NCI-H748 (cell line): ENCODE data around the gene NOPCHAP1.
A peak's percentile ranks its signal among the peaks of the same experiment; 100 is the strongest.
"Not testable (repeated sequence)": the region's sequence is repeated elsewhere in the genome, so short reads cannot be mapped to it uniquely, and the experiment has no call there.

Source experiments
- DNase-seq: peaks from one replicate; lab custom pipeline; 2025; ENCODE audit not compliant: unreplicated experiment; lab: John Stamatoyannopoulos, UW

The NOPCHAP1 gene

DNA sequence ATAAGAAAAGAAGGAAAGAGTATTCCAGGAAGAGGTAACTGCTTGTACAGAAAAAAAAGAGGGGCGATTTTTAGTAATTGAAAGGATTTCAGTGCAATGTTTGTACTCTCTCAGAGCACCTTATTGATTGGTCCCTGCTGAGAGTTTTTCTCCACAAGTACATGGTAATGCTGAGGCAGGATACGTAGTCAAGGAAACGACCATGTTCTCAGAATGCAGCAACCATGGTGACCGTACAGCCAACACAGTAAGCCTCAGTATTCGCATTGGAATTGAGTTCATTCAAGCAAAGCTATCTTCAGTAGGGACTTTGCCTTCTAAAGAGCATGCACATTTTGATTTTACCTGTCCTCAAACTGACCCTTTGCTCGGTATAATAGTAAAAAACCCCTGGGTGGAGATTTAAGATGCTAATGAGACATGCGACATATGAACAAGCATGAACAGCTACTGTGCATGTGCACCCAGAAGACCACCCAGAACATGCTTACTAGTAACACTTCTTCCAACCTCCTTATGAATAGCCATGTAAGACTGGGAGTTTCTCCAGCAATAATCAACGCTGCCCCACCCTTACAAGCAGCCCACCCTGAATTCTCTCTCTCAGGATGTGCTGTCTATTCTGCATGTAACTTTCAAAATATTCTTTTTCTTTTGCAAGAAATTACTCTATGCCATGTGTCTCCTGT is 21.8 kb upstream of the NOPCHAP1 start:
- peak; percentile 90 for DNase-seq

GRCh38 chr12:104964856-104965205 is 21.3 kb upstream of the NOPCHAP1 start:
- DNase-seq, result no peak

GRCh38 chr12:104966677-104967076 is 19.4 kb upstream of the NOPCHAP1 start:
- no peak for DNase-seq

DNA sequence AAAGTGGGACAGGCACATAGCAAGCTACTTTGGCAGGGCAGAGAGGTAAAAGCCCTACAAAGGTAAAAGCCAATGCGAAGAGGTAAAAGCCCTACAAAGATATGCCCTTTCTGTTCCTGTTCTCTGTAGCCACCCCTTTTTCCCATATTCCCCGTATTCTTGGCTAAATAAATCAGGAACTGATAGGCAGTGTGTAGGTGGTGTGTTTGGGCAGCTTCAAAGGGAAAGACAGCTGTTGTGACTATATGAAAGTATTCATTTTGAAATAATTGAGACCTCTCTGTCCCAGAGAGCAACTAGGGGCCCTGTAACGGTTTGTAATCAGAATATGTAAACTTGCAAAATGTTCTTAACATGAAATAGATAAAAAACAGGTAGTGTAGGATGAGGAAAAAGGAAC is 16.8 kb upstream of the NOPCHAP1 start:
- no peak for DNase-seq

GRCh38 chr12:104971306-104971705 is 14.8 kb upstream of the NOPCHAP1 start:
- DNase-seq, result no peak

GRCh38 chr12:104973250-104973649 is 12.9 kb upstream of the NOPCHAP1 start:
- DNase-seq, result no peak

DNA sequence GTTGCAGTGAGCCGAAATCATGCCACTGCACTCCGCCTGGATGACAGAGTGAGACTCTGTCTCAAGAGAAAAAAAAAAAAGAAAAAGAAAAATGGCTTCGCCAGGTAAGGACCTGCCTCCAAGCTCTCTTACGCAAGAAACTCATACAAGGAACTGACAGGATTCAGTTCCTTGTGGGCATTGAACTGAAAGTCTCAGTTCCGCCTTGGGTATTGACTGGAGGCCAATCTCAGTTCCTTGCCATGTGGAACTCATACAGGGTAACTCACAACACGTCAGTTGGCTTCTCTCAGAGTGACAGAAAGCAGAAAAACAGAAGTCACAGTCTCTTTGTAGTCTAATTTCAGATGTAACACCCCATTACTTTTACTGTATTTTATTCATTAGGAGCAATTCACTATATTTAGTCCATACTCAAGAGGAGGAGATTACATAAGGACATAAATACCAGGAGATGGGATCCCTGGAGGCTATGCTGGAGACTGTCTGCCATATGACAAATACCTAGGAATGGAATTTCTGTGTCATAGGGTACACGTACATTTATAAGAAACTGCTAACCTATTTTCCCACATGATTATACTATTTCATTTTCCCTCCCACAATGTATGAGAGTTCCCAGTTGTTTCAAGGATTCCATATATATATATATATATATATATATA is 11.4 kb upstream of the NOPCHAP1 start:
- no peak for DNase-seq

GRCh38 chr12:104975587-104976343 is 10.4 kb upstream of the NOPCHAP1 start:
- no peak for DNase-seq

- DNase-seq, result no peak
These were observed 9.4 kb upstream of the NOPCHAP1 start for GRCh38 chr12:104976703-104977102.

GRCh38 chr12:104977688-104978087 is 8.4 kb upstream of the NOPCHAP1 start:
- not testable (repeated sequence) for DNase-seq

DNA sequence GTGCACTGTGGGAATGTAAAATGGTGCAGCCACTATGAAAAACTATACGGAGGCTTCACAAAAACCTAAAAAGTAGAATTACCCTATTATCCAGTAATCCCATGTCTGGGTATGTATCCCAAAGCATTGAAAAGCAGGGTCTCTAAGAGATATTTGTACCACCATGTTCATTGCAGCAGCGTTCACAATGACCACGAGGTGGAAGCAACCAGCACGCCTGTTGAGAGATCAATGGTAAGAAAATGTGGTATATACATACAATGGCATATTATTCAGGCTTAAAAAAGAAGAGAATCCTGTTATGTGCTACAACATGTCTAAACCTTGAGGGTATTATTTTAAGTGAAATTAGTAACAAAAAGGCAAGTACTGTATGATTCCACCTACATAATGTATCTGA is 910 bp upstream of the NOPCHAP1 start:
- DNase-seq, result peak; percentile 51

DNA sequence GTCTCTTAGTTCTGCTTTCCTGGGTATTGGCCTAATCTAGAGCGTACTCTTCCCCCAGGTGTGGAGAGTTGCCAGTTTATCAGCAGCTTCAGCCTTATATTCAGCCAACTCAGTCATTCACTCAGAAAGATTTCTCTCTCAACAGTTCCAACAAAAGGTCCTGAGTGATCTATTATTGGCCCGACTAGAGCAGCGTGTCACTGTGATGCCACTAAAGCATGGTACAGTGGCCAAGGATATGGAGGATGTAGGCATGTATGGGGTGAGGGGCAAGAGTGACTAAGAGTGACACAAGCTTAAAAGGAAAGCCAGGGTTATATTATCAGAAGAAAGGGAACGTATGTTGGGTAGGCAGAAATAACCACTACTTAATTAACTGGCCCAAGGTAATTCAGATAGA is 4.8 kb downstream of the NOPCHAP1 start:
- no peak for DNase-seq

DNA sequence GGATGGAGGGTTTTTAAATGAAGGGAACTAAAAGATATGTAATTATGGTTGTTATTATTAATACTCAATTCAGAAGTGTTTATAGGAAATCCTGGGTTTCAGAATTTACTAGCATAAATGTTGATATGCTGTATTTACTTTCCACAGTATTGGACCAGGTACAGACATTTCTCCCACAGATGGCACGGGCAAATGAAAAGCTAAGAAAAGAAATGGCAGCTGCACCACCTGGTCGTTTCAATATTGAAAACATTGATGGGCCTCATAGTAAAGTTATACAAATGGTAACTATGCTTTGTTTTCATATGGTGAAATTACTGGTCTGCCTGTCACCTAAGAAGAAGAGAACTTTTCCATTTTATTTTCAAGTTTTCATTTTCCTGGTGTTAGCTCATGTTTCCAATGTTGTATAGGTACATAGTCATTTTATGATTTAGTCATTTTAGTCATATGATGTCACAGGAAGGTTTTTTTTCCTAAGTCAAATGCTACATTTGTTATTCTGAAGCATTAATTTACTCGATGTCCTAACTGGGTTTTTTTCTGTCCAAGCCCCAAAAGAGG is 5.5 kb downstream of the NOPCHAP1 start:
- DNase-seq, result no peak

- DNase-seq, result no peak
These were observed 8.2 kb downstream of the NOPCHAP1 start for GRCh38 chr12:104994336-104994735.

DNA sequence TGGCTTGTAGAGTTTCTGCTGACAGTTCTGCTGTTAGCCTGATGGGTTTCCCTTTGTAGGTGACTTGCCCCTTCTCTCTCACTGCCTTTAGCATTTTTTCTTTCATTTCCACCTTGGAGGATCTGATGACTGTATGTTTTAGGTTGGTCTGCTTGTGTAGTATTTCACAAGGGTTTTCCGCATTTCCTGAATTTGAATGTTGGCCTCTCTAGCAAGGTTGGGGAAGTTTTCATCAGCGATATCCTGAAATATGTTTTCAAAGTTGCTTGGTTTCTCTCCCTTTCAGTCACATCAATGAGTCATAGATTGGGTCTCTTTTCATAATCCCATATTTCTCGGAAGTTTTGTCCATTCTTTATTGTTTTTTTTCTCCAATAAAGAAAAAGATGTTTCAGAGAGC is 11.4 kb downstream of the NOPCHAP1 start:
- DNase-seq, result no peak

DNA sequence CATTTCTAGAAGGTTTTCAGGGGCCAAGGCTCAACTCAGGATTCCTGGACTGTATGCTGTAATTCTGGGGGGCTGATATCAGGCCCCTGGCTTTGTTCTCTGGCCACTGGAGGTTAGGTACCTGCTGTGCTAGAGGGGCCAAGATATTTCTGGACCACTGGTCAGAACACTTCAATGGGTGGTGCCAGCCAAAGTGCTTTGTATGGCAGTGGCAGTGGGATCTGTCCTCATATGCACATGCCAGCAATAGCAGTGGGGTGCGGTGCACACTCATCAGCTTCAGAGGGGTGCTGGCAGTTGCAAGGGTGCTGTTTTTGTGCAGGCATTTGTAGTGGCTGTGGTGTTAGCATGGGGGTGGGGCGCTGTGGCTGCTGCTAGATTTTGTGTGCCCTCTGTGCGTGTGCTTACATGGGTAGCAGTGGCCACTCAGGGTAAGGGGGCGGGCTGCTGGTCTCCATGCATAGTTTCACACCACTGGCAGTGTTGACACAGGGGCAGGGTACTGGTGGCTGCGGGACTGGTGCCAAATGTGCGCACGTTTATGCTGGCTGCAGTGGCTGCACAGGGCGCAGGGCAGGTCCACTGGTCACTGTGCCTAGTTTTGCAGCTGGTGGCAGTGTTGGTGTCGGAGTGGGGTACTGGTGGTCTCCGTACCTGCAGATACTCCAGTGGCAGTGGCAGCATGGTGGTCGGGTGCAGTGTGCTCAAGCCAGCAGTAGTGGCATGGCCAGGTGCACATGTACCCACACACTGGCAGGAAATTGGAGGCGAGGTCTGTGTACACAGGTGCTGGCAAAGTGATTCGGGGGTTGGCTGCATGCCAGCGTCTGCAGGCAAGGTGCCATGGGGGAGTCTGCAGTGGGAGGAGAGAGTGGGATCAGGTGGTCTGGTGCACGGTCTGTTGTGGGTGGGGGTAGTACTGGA is 12.6 kb downstream of the NOPCHAP1 start:
- peak; percentile 98 for DNase-seq

DNA sequence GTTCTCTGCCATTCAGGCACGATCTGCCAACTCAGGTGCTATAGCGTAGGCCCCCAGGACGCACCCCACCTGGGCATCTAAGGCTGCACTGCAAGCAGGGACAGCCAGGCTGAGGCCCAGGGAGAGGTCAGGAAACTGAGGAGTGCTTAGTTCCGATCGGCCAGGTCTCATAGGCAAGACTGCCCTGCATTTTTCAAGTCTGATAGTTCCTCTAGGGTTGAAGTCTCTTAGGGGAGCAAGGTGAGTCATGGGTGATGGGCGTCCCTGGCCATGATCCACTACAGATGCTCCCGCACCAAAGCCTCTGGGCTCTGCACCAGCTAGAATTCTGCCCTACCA is 13.2 kb downstream of the NOPCHAP1 start:
- no peak for DNase-seq

DNA sequence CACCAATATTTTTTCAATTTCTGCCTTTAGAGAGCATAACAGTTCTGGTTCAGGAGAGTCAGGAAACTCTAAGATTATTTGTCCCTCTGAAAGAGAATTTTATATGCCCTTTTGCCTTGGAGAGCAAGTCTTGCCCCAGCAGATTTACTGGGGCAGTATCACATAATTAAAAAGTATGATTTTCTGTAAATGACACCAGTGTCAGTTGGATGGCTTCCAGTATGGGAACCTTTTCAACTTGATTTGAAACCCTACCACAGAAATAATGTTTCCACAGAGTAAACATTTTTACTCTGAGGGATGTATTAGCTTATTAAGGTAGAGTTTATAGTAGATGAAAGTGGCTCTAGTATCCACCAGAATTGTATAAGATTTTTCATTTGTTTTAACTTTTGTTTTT is 15.4 kb downstream of the NOPCHAP1 start:
- DNase-seq, result no peak

DNA sequence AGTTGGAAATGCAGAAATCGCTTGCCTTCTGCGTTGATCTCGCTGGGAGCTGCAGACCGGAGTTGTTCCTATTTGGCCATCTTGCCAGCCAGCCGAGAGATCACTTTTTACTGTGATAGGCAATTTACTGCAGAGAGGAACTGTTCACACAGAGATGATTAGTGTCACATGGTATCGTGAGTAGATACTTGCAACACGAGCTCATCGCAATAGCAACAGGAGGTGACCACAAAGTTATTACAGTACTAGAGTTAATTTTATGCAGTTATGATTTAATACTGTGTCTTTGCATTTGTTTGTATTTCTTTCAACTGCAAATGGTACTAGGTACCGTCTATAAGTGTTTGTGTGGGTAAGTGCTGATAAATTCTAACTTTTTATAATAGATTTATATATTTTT is 27.8 kb downstream of the NOPCHAP1 start:
- DNase-seq, result no peak

DNA sequence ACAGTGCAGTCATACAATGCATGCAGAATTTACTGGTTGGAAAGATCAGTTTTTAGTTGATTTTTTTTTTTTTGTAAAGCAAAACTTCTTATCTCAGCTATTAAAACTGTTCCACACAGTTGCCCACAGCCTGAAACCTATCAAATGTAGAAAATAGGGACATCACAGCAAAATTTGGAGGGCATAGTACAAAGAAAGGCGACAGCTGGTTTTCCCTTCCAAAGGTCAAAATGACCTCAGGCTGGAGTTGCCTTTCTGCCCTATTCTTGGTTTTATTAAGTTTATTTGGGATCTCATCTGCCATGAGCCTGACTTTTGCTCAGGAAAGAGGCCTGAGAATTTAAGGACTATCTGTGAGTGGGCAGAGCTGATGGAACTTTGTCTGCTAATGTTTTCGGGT is 28.5 kb downstream of the NOPCHAP1 start:
- DNase-seq, result no peak

- DNase-seq, result no peak
These were observed 29.4 kb downstream of the NOPCHAP1 start for GRCh38 chr12:105015543-105015942.
